Measurements from ENCODE around the gene GIMAP4.
A peak's percentile ranks its signal among the peaks of the same experiment; 100 is the strongest.
"Not testable (repeated sequence)": the region's sequence is repeated elsewhere in the genome, so short reads cannot be mapped to it uniquely, and the experiment has no call there.

GIMAP4 gene

DNA sequence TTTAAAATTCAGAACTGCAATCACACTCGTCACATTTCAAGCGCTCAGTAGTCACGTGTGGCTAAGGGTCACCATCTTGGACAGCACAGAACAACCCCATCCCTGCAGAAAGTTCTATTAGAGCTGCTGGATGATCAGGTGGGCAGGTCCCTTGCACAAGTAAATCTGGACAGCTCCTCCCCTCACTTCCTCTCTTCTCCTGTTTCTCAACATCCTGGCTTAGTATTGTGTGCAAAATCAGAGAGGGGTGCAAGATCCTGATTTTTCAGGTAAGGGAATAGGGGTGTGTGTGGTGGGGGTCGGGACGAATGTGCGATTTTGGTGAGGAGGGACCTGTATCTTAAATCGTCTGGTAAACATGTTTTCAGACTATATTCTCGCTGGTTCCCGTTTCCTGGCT is at the start of gene GIMAP4:
GIMAP4 (plus strand) TSS at position 222 of the 400 bp plus-strand sequence. CDS start 2,512 bp downstream, outside the sequence.
- DNase-seq = peak; percentile 65

DNA sequence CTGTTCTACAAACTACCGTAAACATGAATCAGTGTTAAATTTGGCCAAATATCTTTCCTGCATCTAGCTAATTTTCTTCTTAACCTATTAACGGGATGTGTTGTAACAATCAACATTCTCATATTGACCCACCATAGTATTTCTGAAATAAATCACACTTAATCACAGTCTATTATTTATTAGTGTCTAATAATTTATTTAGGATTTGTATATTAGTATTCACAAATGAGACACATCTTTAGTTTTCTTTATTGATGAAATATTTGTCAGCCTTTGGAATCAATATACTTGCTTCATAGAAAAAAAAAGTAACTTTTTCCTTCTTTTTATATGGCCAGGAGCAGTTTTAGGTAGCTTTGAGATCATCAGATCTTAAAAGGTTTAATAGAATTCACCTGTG is 47.9 kb upstream of the GIMAP4 start:
- DNase-seq = no peak

- peak; percentile 57 for DNase-seq
Measured at GRCh38 chr7:150520145-150520544, 47.0 kb upstream of the GIMAP4 start.

DNA sequence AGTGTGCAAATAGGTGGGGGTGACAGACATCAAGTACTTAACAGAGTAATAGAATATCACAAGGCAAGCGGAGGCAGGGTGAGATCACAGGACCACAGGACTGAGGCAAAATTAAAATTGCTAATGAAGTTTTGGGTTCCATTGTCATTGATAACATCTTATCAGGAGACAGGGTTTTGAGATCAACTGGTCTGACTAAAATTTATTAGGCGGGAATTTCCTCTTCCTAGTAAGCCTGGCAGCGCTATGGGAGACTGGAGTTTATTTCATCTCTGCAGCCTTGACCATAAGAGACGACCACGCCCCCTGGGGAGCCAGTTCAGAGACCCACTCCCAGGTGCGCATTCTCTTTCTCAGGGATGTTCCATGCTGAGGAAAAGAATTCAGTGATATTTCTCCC is 44.3 kb upstream of the GIMAP4 start:
- DNase-seq = not testable (repeated sequence)

- DNase-seq = peak; percentile 32
Measured at GRCh38 chr7:150524018-150524417, 43.2 kb upstream of the GIMAP4 start.

DNA sequence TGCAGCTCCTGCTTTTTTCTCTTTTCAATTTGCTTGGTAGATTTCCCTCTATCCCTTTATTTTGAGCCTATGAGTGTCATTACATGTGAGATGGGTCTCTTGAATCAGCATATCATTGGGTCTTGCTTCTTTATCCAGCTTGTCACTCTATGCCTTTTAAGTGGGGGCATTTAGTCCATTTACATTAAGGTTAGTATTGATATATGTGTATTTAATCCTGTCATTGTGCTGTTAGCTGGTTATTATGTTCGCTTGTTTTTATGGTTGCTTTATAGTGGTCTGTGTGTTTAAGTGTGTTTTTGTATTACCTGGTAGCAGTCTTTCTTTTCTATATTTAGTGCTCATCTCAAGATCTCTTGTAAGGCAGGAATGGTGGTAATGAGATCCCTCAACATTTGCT is 35.5 kb upstream of the GIMAP4 start:
- no peak for DNase-seq

GRCh38 chr7:150538259-150538658 is 28.9 kb upstream of the GIMAP4 start:
- no peak for DNase-seq

GRCh38 chr7:150553163-150553562 is 14.0 kb upstream of the GIMAP4 start:
- DNase-seq = no peak

GRCh38 chr7:150556521-150557138 is 10.6 kb upstream of the GIMAP4 start:
- DNase-seq = peak; percentile 61

GRCh38 chr7:150560486-150560885 is 6.7 kb upstream of the GIMAP4 start:
- no peak for DNase-seq

- DNase-seq = no peak
Measured at GRCh38 chr7:150562919-150563318, 4.3 kb upstream of the GIMAP4 start.

GRCh38 chr7:150564006-150564405 is 3.2 kb upstream of the GIMAP4 start:
- no peak for DNase-seq

DNA sequence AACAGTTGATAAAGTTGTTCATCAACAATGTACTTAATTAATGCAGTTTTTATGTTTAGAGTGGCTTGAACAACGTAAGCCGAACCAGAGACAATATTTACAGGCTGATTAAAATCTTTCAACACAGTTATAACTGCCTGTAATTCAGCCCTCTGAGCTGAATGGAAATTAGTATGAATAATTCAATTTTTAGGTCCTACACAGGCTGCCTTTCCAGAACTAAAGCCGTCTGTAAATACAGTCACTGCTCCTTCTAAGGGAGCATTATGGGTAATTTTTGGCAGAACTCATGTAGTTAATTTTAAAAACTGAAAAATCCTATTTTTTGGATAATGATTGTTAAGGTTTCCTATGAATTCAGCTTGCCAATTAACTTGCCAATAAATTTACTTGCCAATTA is 2.6 kb upstream of the GIMAP4 start:
- no peak for DNase-seq

DNA sequence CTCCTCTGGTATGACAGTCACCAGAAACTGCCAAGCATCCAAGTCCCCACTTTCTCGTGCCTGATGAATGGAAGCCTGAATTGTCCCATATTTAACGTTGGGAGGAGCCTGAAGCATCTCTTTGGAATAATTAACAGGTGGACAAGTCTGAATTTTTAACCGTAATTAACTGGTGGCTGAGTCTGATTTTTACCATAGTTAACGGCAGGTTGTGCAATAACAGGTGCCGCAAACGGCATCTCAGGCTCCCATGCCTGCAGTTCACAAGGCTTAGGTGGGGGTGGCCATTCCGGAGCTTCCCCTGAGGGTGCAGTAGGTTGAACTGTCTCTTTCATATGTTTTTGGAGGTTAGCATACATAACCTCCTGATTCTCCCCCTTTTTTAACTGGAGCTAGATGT is 2.0 kb upstream of the GIMAP4 start:
- DNase-seq = no peak

- DNase-seq = no peak
Measured at GRCh38 chr7:150566123-150566522, 1.1 kb upstream of the GIMAP4 start.

- no peak for DNase-seq
Measured at GRCh38 chr7:150566572-150566971, 618 bp upstream of the GIMAP4 start.

DNA sequence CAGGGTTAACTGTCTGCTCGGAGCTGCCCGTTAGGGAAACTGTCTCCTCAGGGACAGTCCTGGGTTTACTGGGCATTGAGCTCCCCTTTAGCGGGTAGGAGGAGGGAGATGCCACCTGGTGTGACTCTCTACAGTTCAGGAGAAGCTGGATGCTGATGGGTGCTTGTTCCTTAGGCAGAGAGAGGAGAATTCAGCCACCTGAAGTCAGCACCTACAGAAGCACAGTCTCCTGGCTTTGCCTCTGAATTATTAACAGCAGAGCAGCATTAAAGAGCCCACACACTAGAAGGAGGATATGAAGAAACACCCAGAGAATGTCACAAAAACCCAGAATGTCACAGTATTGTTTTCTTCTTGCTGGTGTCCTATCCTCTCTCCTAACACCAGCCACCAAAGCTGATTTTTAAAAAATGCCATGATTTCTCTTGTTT is 696 bp downstream of the GIMAP4 start:
- peak; percentile 53 for DNase-seq

DNA sequence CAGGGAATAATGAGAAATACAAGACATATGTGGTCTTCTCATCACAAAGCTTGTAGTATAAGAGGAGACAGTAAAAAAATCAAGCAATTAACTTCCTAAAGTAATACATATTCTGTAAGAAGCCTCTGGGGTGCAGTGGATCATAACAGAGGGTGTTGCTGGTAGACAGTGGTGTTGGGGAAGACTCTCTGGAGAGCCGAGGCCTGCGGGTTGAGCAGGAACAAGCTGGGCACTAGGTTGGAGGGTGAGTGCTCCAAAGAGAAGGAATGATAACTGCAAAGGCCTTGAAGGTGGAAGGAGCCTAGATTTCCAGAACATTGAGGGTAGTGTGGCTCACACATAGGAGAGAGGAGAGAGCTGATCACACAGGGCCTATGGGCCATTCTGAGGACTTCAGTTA is 1.5 kb downstream of the GIMAP4 start:
- peak; percentile 67 for DNase-seq

DNA sequence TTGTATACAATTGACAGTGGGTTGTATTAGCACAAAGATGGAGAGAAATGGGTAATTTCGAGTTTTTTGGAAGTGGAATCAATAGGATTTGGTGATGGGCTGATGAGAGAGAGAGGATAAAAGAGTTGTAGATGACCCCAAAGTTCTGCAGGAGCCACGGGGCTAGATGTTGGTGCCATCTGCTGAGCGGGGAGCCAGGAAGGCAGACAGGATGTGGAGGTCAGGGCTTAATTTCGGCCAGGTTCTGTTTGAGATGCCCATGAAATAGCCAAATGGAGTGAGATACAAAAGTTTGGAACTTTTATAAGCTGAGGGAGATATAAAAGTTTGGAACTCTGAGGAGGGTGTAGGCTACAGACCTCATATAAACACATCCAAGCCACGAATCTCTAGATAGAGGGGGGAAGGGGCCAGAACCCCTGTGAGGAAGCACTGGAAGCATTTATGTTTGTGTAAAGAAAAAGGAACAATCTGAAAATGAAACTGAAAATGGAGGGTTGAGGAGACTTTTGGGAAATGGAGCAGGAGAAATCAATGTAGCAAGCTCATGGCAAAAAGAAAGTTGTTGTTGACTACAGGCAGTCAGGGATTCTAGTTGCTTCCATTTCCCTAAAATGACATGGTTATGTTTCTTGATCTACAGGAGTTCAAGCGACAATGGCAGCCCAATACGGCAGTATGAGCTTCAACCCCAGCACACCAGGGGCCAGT is 2.2 kb downstream of the GIMAP4 start:
- peak; percentile 39 for DNase-seq

DNA sequence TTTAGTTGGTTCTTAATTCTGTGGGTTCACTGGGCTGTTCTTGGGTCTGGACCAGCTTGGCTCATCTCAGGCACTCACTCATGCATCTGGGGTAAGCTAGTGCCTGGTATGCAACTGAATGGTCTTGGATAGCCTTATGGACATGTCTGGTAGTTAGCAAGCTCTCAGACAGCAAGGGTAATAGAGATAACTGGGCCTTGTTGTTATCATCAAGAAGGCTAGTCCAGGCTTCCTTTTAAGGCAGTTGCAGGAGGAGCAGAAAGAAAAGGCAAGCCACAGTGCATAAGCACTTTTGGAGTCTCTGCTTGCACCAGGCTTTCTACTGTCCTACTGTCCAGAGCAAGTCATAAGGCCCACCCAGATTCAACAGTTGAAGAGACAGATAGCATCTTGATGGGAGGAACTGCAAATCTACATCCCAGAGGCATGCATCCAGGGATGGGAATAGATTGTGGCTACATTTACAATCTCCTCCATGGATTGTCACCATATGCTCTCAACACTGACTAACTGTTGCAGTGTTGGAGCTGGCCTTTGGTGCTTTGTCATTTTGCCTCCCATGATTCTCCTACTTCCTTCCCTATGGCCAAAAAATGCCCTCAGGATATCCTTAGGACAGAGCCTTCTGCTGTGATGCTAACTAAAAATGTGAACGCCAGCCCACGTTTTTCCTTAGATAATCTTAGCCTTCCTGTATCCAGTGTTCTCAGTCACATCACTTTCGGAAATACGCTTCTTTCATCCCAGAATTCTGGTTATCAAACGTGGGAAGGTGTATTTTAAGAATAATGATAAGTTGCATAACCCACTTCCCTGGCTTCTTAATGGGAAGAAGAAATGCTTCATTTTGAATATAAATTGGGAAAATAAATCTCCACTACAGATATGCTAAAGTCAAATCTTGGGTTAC is 3.6 kb downstream of the GIMAP4 start:
- DNase-seq = no peak

- no peak for DNase-seq
Measured at GRCh38 chr7:150572496-150572895, 5.3 kb downstream of the GIMAP4 start.

DNA sequence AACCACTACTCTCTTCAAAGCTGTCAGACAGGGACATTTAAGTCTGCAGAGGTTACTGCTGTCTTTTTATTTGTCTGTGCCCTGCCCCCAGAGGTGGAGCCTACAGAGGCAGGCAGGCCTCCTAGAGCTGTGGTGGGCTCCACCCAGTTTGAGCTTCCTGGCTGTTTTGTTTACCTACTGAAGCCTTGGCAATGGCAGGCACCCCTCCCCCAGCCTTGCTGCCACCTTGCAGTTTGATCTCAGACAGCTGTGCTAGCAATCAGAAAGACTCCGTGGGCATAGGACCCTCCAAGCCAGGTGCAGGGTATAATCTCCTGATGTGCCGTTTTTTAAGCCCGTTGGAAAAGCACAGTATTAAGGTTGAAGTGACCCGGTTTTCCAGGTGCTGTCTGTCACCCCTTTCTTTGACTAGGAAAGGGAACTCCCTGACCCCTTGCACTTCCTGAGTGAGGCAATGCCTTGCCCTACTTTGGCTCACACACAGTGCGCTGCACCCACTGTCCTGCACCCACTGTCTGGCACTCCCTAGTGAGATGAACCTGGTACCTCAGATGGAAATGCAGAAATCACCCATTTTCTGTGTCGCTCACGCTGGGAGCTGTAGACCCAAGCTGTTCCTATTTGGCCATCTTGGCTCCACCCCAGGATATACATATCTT is 12.9 kb downstream of the GIMAP4 start:
- DNase-seq = not testable (repeated sequence)
